ENCODE results near the gene GMDS.

The GMDS gene

DNA sequence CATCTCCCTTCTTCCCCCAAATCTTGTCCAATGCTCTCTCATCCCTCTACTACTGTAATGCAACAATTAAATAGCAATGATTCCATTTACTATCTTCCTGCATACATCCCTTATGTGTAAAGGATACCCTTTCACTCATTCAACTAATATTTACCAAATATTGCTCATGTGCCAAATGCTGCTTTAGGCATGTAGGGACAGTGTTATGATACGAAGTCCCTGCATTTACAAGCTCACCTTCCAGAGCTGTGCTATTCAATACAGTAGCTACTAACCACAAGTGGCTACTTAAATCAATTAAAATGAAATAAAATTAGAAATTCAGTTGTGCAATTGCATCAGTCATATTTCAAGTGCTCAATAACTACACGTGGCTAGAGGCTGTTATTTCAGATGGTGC lies 41.1 kb downstream of the GMDS start:
- in situ Hi-C loops (cut with HindIII; ENCODE audit: low sequenced_read_pairs), result no loop called here
- DNase-seq (ENCODE audit: low read depth, low spot score), result no peak
- H3K4me3 ChIP-seq (ENCODE audit: low read depth, low read length), result no peak overlapping the region
- TF ChIP-seq, protein P1, sequence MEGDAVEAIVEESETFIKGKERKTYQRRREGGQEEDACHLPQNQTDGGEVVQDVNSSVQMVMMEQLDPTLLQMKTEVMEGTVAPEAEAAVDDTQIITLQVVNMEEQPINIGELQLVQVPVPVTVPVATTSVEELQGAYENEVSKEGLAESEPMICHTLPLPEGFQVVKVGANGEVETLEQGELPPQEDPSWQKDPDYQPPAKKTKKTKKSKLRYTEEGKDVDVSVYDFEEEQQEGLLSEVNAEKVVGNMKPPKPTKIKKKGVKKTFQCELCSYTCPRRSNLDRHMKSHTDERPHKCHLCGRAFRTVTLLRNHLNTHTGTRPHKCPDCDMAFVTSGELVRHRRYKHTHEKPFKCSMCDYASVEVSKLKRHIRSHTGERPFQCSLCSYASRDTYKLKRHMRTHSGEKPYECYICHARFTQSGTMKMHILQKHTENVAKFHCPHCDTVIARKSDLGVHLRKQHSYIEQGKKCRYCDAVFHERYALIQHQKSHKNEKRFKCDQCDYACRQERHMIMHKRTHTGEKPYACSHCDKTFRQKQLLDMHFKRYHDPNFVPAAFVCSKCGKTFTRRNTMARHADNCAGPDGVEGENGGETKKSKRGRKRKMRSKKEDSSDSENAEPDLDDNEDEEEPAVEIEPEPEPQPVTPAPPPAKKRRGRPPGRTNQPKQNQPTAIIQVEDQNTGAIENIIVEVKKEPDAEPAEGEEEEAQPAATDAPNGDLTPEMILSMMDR (IDR thresholded peaks at IDR 0.05; ENCODE audit: low read depth, low read length), result no peak

DNA sequence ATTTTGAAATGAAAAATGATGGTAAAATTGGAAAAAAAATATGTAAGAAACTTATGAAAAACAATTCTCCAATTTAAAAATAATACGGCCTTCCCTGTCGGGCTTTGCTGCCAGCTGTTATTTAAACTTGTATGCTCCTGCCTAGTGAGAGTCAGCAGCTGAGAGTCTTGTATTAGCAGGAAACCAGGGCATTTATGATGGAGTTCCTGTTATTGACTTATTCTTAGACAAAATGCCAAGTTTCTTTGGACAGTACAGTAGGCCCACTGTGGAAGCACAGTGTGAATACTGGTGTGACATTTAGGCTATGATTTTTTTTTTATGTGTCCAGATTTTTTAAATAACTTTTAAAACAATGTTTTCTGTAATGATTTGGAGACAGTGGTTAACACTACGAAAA lies 42.1 kb downstream of the GMDS start:
- in situ Hi-C loops (cut with HindIII; ENCODE audit: low sequenced_read_pairs), result no loop called here
- TF ChIP-seq, protein P1 (IDR thresholded peaks at IDR 0.05; ENCODE audit: low read depth, low read length), result no peak
- H3K4me3 ChIP-seq (ENCODE audit: low read depth, low read length), result no peak overlapping the region
- no peak for DNase-seq (ENCODE audit: low read depth, low spot score)

DNA sequence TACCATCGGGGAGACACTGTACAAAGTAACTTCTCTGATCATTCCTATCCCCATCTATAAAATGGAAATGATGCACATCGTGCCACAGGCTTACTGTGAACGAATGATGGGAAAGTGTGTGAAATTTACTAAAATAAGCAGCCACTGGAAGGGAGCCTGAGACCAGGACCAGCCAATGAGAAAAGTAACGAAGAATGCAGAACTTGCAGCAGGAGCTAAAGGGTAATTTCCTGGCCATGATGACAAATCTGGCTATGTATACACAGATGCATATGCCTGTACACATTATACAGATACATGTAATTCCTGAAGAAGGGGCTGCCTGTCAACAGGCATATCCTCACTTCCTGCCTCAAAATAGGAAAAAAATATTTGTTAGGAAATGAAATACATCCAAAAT lies 47.4 kb downstream of the GMDS start:
- in situ Hi-C loops (cut with HindIII; ENCODE audit: low sequenced_read_pairs), result no loop called here
- TF ChIP-seq, protein P1 (IDR thresholded peaks at IDR 0.05; ENCODE audit: low read depth, low read length), result no peak
- no peak for DNase-seq (ENCODE audit: low read depth, low spot score)
- no peak overlapping the region for H3K4me3 ChIP-seq (ENCODE audit: low read depth, low read length)

DNA sequence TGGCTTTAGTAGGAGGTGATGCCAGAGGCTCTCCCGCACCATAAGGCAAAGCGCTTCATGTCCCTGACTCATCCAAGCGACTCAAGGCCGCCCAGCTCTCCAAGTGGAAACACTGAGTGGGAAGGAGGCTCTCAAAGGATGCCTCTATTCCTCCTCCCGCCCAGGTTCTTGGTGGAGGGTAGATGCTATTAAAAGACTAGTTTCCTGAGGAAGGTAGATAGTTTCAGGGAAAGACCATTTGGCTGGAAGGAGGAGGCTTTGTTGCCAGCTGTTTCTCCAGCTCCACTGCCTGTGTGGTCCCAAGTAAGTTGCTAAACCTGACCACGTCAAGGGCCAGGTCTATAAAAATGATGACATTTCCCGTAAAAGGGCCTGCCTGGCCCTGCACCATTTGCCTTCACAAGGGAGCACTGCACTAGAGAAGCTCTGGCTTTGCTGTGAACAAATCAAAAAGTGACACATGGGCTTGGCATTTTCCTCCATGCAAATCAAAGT lies 48.2 kb downstream of the GMDS start:
- peak; percentile 55 for DNase-seq (ENCODE audit: low read depth, low spot score)
- in situ Hi-C loops (cut with HindIII; ENCODE audit: low sequenced_read_pairs), result no loop called here
- TF ChIP-seq, protein P1 (IDR thresholded peaks at IDR 0.05; ENCODE audit: low read depth, low read length), result no peak
- no peak overlapping the region for H3K4me3 ChIP-seq (ENCODE audit: low read depth, low read length)

DNA sequence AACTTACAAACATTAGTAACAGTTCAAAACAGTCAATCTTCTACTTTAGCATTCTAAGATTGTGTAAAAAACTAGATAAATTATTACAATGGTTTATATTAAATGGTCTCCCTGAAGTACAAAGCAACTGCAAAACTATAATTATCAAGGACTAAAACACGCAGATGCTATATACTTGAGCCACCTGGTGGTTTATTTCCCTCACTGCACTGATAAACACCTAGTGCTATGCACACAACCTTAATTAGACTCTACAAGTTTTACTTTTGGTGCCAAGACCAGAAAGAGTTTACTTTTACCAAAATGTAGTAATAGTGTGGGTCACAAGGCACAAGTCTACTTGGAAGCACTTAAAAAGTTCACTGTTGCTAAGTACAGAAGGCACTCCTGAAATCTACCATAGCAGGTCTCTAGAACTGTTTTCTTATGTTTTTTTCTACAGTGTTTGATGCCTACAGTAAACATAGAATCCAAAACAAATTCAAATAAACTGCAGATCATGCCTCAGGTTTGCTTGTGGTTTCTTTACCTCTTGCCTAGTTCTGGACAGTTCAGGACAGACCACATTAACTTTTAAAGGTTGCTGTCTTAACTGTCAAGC lies 49.2 kb downstream of the GMDS start:
- in situ Hi-C loops (cut with HindIII; ENCODE audit: low sequenced_read_pairs), result no loop called here
- H3K4me3 ChIP-seq (ENCODE audit: low read depth, low read length), result no peak overlapping the region
- DNase-seq (ENCODE audit: low read depth, low spot score), result peak; percentile 64
- TF ChIP-seq, protein P1 (IDR thresholded peaks at IDR 0.05; ENCODE audit: low read depth, low read length), result peak; percentile 70

DNA sequence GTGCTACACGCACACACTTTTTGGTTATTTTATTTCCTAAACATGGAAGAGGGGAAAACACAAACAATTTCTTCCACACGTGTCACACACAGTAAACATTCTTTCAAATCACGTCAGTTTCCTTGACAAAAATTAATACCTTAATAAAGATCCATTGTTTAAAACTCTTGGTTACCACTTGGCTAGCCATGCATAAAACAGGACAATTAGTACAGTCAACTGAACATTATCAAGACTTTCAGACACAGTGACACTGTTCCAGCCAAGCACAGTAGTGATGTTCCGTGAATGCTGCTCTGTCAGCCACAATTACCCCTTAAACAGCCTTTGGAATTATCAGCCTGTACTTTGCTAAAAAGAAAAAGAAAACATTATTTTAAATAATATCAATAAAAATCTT lies 50.8 kb downstream of the GMDS start:
- TF ChIP-seq, protein P1 (IDR thresholded peaks at IDR 0.05; ENCODE audit: low read depth, low read length), result no peak
- H3K4me3 ChIP-seq (ENCODE audit: low read depth, low read length), result no peak overlapping the region
- no peak for DNase-seq (ENCODE audit: low read depth, low spot score)
- in situ Hi-C loops (cut with HindIII; ENCODE audit: low sequenced_read_pairs), result no loop called here
